ENCODE results near the gene SPDYC. TPM values are rescaled to one million over a fixed set of nuclear protein-coding genes. Genes with fewer than 3 reads are reported as not detected.
"Not testable (repeated sequence)": the region's sequence is repeated elsewhere in the genome, so short reads cannot be mapped to it uniquely, and the experiment has no call there.

Gene SPDYC
- total RNA-seq, 1 donor from 2014 or later, result not detected

DNA sequence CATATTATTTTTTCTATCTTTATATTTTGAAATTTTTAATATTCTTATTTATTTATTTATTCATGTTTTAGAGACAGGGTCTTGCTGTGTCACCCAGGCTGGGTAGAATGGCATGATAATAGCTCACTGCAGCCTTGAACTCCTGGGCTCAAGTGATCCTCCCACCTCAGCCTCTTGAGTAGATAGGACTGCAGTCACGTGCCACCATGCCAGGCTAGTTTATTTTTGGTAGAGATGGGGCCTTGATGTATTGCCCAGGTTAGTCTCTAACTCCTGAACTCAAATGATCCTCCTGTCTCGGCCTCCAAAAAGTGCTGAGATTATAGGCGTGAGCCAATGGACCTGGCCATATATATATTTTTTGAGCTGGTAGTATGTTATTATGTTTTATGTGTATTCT is 2.4 kb upstream of the SPDYC start:
- no peak for DNase-seq (ENCODE audit: low read depth)

DNA sequence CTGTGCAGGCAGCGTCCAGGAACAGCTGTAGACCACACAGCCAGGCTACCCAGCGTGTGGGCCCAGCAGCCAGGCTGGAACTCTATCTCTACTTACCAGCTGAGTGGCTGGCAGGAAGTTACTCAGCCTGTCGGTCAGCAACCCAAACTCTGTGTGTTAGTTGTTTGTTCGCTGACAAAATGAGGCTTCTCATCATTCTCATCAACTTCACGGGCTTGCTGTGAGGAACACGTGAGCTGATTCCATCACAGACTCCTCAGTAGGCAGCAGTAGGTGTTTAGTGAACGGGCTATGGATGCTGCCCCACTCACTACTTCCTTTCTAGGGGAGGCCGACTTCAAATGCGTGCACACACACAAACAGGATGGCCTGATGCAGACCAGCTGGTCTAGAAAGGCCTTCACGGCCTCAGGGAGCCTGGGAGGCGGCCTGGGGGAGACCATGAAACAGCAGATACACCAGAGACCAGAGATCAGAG is 830 bp upstream of the SPDYC start:
- peak; percentile 45 for DNase-seq (ENCODE audit: low read depth)

DNA sequence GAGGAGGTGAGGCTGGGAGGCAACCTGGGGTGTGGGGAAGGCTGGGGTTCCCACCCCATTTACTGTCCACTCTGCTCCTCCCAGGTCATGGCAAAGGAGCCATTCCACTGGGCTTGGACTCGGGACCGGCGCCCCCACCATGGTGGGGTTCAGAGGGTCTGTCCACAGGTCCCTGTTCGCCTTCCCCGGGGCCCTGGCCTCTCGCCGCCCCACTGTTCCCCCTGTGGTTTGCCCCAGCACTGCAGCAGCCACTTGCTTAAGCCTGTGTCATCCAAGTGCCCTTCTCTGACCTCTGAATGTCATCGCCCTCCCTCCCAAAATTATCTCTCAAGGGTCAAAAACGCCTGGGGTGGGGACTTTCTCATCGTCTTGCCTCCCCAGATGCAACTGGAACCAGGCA is 2.6 kb downstream of the SPDYC start:
- DNase-seq (ENCODE audit: low read depth), result no peak

DNA sequence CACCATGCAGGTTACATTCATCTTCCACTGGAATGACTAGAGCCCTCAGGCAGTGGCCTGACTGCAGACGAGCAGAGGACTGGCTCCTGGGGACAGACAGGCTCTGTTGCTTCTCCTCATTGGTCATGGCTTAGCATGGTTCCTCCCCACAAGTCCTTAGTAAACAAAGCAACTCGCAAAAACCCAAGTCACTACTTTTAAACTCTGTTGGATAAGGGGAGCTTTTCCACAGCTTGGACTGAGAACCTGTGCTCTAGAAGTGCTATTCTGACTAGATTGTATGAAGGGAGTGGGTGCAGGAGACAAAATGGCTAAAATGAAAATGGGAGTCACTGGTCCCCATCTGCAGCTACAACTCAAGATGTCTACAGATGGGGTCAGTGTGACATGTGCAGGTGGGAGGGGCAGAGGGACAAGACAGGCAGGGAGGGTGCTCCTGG is 4.6 kb downstream of the SPDYC start:
- not testable (repeated sequence) for DNase-seq (ENCODE audit: low read depth)

DNA sequence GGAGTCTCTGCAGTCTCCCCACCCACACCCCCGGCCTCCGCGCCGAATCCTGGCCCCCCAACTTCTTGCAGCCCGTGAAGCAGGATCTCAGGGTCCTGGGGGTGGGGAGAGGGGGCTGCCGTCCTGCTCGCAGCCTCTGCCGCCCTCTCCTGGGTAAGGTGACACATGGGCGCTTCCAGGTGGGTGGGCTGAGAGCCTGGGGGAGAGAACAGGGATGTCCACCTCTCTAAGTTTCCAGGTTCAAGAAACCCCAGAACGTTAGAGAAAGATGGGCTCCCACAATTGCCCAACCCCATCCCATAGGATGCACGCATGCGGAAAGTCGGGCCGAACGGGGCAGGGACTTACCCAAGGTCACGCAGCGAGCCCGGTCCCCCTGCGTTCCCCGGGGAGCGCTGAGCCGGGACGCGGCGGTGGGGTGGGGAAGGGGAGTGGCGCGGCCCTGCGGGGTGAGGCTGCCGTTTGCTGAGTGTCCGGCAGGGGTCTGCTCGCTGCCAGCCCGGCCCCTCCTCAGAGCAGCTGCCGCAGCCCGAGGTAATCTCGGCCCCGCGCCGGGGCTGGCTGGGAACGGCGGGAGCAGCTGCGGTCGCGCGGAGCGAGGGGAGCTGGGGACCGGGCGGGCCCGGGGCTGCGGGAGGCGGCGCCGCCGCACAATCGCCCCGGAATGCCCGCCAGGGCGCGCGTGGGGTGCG is 11.0 kb downstream of the SPDYC start:
- peak; percentile 80 for DNase-seq (ENCODE audit: low read depth)

- peak; percentile 89 for DNase-seq (ENCODE audit: low read depth)
These were observed 11.7 kb downstream of the SPDYC start, which contains the start of gene CAPN1 for GRCh38 chr11:65181569-65182257. Gene CAPN1 (plus strand): TSS chr11:65181928. CDS start chr11:65182702, 774 bp downstream.

- peak; percentile 22 for DNase-seq (ENCODE audit: low read depth)
These were observed 12.5 kb downstream of the SPDYC start for GRCh38 chr11:65182258-65183170.

DNA sequence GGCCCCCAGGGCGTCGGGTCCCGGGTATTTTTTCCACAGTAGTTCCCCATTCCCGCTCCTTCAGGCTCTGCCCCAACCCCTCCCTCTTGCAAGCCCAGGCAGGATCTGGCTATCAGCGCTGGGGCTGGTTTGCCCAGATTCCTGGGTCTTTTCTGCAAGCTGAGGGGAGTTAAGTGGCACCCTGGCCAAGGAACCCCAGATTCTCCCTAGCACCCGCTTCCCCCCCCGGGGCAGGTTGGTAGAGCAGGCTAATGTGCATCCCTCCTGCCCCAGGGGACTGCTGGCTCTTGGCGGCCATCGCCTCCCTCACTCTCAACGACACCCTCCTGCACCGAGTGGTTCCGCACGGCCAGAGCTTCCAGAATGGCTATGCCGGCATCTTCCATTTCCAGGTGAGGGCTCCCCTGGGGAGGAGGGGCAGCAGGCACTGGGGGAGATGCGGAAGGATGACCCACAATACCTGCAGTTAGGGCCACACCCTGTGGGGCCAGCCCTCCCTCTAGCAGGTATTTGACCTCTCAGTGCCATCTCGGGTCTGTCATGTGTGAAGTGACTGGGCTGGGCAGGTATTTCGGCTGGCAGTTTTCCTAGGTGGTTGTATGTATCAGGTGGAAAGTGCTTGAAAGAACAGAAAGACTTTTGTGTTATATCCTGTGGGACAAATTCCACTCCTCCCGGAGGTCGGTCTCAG is 13.3 kb downstream of the SPDYC start:
- DNase-seq (ENCODE audit: low read depth), result no peak

GRCh38 chr11:65184146-65184545 is 14.1 kb downstream of the SPDYC start:
- no peak for DNase-seq (ENCODE audit: low read depth)

- DNase-seq (ENCODE audit: low read depth), result no peak
These were observed 15.1 kb downstream of the SPDYC start for GRCh38 chr11:65185171-65185570.

GRCh38 chr11:65185869-65186341 is 15.9 kb downstream of the SPDYC start:
- DNase-seq (ENCODE audit: low read depth), result no peak

DNA sequence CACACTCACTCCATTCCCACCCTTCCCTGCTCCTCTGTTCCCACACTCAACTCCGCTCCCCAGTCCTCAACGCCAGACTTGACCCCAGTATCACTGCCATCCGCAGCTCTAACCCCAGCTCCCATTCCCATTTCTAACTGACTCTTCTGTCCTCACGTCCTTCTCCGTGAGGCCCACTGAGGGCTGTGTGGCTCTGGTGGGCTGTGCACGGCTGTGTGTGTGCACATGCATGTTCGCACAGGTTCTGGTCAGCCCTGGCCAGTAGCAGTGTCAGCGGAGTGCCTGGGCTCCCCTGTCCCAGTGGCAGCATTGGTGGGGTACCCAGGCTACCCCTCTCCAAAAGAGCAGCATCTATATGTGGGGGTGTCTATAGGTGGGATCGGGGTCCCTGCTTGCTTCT is 16.7 kb downstream of the SPDYC start:
- DNase-seq (ENCODE audit: low read depth), result no peak

DNA sequence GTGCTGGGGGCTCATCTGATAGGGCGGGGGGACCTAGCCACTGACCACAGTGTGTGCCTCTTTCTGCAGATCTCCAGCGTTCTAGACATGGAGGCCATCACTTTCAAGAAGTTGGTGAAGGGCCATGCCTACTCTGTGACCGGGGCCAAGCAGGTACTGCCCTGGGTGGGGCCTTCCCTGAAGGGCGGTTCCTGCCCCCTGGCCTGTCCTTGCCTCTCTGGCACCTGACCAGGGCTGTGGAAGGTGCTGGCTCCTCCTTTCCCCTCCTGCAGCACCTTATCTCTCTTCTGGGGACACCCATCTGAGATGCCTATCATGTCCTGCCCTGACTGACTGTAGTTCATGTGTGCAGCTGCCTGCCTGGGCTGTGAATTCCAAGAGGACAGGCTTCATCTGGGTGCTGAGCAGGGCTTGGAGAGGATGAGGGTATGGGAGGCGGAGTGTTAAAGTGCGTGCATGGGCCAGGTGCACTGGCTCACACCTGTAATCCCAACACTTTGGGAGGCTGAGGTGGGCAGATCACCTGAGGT is 17.2 kb downstream of the SPDYC start:
- no peak for DNase-seq (ENCODE audit: low read depth)

- DNase-seq (ENCODE audit: low read depth), result no peak
These were observed 18.0 kb downstream of the SPDYC start for GRCh38 chr11:65187971-65188461.

DNA sequence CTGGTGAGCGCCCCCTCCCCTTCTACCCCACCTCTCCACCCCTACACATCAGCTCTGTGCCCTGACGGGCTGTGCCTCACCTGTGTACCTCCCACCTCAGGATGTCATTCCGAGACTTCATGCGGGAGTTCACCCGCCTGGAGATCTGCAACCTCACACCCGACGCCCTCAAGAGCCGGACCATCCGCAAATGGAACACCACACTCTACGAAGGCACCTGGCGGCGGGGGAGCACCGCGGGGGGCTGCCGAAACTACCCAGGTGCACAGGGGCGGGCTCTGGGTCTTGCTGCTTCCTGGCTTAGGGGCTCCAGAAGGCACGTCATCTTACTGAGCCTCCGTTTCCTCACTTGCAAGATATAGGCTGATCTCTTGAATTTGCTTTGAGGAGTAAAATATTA is 18.5 kb downstream of the SPDYC start:
- no peak for DNase-seq (ENCODE audit: low read depth)

DNA sequence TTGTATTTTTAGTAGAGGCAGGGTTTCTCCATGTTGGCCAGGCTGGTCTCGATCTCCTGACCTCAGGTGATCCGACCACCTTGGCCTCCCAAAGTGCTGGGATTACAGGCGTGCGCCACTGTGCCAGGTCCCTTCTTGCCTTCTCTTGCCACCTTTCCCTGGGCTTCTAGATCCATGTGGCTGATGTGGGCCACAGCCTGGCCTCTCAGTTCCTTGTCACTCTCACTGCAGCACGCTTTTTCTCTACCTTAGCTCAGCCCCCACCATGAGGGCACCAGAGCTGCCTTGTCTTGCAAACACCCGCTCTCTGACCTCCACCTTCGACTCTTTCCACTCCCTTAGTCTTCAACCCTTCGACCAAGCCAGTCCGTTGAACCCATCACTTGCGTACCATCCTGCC is 19.2 kb downstream of the SPDYC start:
- no peak for DNase-seq (ENCODE audit: low read depth)

DNA sequence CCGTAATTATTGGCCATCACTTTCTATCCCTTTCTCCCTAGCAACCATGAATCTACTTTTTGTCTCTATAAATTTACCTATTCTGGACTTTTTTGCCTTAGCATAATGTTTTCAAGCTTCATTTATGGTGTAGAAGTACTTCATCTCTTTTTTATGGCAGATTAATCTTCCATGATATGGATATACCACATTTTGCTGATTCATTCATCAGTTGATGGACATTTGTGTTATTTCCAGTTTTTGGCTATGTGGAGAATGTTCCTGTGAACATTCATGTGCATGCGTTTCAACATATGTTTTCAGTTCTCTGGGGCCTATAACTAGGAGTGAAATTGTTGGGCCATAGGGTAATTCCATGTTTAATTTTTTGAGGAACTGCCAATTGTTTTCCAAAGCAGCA is 24.5 kb downstream of the SPDYC start:
- no peak for DNase-seq (ENCODE audit: low read depth)

GRCh38 chr11:65204143-65204542 is 34.1 kb downstream of the SPDYC start:
- DNase-seq (ENCODE audit: low read depth), result no peak

DNA sequence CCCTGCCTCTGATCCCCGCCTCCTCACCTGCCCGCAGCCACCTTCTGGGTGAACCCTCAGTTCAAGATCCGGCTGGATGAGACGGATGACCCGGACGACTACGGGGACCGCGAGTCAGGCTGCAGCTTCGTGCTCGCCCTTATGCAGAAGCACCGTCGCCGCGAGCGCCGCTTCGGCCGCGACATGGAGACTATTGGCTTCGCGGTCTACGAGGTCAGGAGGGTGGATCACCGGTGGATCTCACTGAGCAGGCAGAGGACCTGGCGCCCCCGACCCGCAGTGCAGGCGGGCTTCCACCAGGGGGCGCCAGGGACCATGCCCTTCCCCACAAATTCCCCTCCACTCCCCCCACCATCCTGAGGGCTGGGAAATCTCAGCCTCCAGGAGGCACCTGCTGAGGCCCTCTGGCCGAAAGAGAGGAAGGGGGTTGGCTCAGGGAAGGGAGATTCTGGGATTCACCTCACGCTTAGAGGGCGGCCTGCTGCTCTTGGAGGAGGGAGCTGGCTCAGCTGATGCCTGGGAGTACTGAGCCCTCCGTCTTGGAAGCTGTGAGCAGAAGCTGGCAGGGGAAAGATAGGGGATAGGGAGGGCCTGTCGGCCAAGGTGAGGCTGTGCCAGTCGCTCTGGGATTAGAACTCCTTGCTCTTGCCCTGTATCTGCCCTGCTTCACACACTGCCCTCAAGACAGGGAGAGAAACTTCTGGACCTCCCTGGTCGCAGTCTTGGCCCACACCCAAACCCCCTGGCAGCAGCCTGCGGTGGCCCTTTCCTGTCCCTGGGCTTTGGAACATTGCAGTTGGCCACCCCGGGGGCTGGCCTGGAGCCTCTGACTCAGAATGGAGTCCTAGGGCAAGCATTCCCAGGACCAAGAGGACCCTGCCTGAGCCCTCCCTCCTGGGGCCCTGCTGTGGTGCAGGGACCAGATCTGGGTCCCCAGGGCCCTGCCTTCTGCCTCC is 34.9 kb downstream of the SPDYC start:
- peak; percentile 21 for DNase-seq (ENCODE audit: low read depth)
